Measurements from ENCODE around the gene ATP6V1D. TPM values are rescaled to one million over a fixed set of nuclear protein-coding genes. Genes with fewer than 3 reads are reported as not detected.

ATP6V1D gene
- total and polyA plus RNA-seq, 2 of the 8 experiments (the other 6 are each of a cell fraction or from before 2014, with no cell fraction given) = 45.1 to 76.3 TPM

- no peaks in the 10 kb centered on the region for H3K23me2 ChIP-seq (ENCODE audit: low read depth, low read length)
- H4K8ac ChIP-seq (ENCODE audit: extremely low read depth, insufficient read depth, low read length) = no peak overlapping the region
- H3K4me1 ChIP-seq (replicated peaks in 1 of 4; ENCODE audit: control insufficient read depth in 3 of 4, insufficient read depth in 4 of 4, low read length in 3 of 4) = no peaks in the 10 kb centered on the region
- DNase-seq (ENCODE audit: low read depth in 1 of 2, low spot score in 2 of 2) (no peak), FAIRE-seq (no peak)
- no peaks in the 10 kb centered on the region for H3K9me3 ChIP-seq (ENCODE audit: insufficient read depth in 2 of 2, low read depth in 1 of 2, low read length in 1 of 2)
- H3K79me1 ChIP-seq (ENCODE audit: low read depth, low read length) = no peaks in the 10 kb centered on the region
- no peak overlapping the region for H4K5ac ChIP-seq (ENCODE audit: insufficient read length, low read depth, low read length)
- H3K9ac ChIP-seq (replicated peaks in 1 of 4; ENCODE audit: extremely low read depth in 1 of 4, low read depth in 3 of 4, low read length in 3 of 4) = no peak overlapping the region
- H4K91ac ChIP-seq (replicated peaks; ENCODE audit: insufficient read length, low read length) = no peak overlapping the region
- POLR2A ChIA-PET (ENCODE audit: partially characterized antibody) = no interaction called here
- no peak overlapping the region for H3K18ac ChIP-seq (ENCODE audit: extremely low read depth, low read length)
- no peak overlapping the region for H3K23ac ChIP-seq (ENCODE audit: insufficient read length)
- H2BK12ac ChIP-seq (ENCODE audit: low read depth, low read length) = no peak overlapping the region
- H3K56ac ChIP-seq (replicated peaks; ENCODE audit: insufficient read length, low read depth, low read length) = no peak overlapping the region
- H3K4ac ChIP-seq (replicated peaks; ENCODE audit: insufficient read length, low read depth, low read length) = no peak overlapping the region
- no peak overlapping the region for H2BK15ac ChIP-seq (ENCODE audit: low read length)
- H3K79me2 ChIP-seq (ENCODE audit: control insufficient read depth in 1 of 2, insufficient read depth in 2 of 2, low read length in 2 of 2) = no peaks in the 10 kb centered on the region
- CTCF ChIA-PET (ENCODE audit: partially characterized antibody) = interaction anchor here (0.7 to 1.9 kb wide), 7 partner anchors 10 to 370 kb away, joined by 3 to 7 read pairs (median 3); no protein-coding TSS in a partner anchor
- H2BK120ac ChIP-seq (replicated peaks; ENCODE audit: low read depth, low read length) = no peak overlapping the region
- TF ChIP-seq RAD21 (IDR thresholded peaks at IDR 0.05 in 1 of 2, conservative IDR thresholded peaks at IDR 0.05 in 1 of 2; ENCODE audit: low read depth in 2 of 2, low read length in 2 of 2) = peak; percentile 55 to 56
- no peak for TF ChIP-seq MAFK (IDR thresholded peaks at IDR 0.05; ENCODE audit: low read depth, low read length)
- peak in 2 of 3 experiments; percentile 43 to 58; a peak in 2 of 4 replicates for TF ChIP-seq CTCF (IDR thresholded peaks at IDR 0.05; ENCODE audit: control extremely low read depth in 1 of 3, insufficient read depth in 1 of 3, low read depth in 1 of 3, low read length in 3 of 3)
- 75% methylated on average over 2 of the region's 2 CpGs; no CpG with 5 or more reads in 1 of the 2 experiments for WGBS, 2 experiments (ENCODE audit: extremely low coverage in 1 of 2, insufficient coverage in 1 of 2, insufficient read length in 1 of 2, insufficient replicate concordance in 2 of 2, low coverage in 1 of 2, low lambda C conversion rate in 2 of 2, missing lambda C conversion rate in 1 of 2)
- no peak overlapping the region for H3K14ac ChIP-seq (ENCODE audit: insufficient read length)
- H4K20me1 ChIP-seq (replicated peaks in 1 of 2; ENCODE audit: control insufficient read depth in 1 of 2, insufficient read depth in 2 of 2, low read length in 2 of 2) = peaks cover 0 to 2% of the 10 kb centered on the region in 2 experiments
- H3K27ac ChIP-seq (ENCODE audit: low read depth, low read length) = no peak overlapping the region
- no peak overlapping the region for H2BK20ac ChIP-seq (ENCODE audit: low read length)
- no peak overlapping the region for H3K4me3 ChIP-seq (ENCODE audit: extremely low read depth in 1 of 4, insufficient read depth in 2 of 4, low read depth in 3 of 4, low read length in 4 of 4)
- no peak overlapping the region for H3K4me2 ChIP-seq (ENCODE audit: insufficient read depth in 1 of 2, low read depth in 2 of 2, low read length in 2 of 2)
- H2AK5ac ChIP-seq (ENCODE audit: low read depth, low read length) = no peak overlapping the region
- H3K36me3 ChIP-seq (ENCODE audit: control insufficient read depth in 2 of 4, insufficient read depth in 4 of 4, low read length in 3 of 4) = peaks cover 19 to 59% (median 44%) of the 10 kb centered on the region in 4 experiments
- H2BK5ac ChIP-seq (ENCODE audit: low read depth, low read length) = no peak overlapping the region
- H2AFZ ChIP-seq (ENCODE audit: low read length) = no peak overlapping the region
- no peaks in the 10 kb centered on the region for H3K27me3 ChIP-seq (replicated peaks in 1 of 4; ENCODE audit: control insufficient read depth in 3 of 4, extremely low read depth in 1 of 4, insufficient read depth in 3 of 4, low read length in 3 of 4)
Observed at GRCh38 chr14:67335781-67336180, 23.8 kb downstream of the ATP6V1D start.

Measured in H1 (cell line).